CD4-positive, alpha-beta T cell treated with Interleukin-12 subunit alpha and Interleukin-12 subunit beta, for 1 hour (primary cell): ENCODE results near the gene BRF1.
"Not testable (repeated sequence)": the region's sequence is repeated elsewhere in the genome, so short reads cannot be mapped to it uniquely, and the experiment has no call there.

ENCODE experiments used
- DNase-seq: peaks from one replicate; pipeline ENCODE4 v3.0.0-alpha.2; 2020

BRF1 gene

DNA sequence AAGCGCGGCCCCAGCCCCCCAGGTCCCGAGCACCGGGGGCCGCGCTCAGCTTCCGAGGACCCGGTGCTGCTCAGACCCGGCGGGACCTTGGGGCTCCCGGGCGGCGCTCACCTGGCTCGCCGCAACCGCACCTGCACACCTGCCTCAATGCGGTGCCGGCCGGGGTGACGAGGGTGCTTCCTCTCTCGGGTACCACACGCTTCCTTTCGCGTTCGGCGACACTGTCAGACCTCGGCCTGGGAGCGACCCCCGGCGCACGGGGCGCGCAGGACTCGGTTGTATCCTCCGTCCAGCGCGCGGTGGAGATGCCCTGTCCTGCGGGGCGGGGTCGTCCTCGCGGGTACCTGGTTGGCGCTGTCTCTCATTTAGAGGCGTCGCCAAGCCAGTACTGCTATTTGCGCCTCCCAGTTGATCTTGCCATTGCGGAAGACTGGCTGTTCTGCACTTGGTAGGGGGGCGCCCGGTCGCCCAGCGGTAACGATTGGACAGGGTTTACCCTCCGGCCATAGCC is 14.5 kb upstream of the BRF1 start:
- peak; percentile 61 for DNase-seq

DNA sequence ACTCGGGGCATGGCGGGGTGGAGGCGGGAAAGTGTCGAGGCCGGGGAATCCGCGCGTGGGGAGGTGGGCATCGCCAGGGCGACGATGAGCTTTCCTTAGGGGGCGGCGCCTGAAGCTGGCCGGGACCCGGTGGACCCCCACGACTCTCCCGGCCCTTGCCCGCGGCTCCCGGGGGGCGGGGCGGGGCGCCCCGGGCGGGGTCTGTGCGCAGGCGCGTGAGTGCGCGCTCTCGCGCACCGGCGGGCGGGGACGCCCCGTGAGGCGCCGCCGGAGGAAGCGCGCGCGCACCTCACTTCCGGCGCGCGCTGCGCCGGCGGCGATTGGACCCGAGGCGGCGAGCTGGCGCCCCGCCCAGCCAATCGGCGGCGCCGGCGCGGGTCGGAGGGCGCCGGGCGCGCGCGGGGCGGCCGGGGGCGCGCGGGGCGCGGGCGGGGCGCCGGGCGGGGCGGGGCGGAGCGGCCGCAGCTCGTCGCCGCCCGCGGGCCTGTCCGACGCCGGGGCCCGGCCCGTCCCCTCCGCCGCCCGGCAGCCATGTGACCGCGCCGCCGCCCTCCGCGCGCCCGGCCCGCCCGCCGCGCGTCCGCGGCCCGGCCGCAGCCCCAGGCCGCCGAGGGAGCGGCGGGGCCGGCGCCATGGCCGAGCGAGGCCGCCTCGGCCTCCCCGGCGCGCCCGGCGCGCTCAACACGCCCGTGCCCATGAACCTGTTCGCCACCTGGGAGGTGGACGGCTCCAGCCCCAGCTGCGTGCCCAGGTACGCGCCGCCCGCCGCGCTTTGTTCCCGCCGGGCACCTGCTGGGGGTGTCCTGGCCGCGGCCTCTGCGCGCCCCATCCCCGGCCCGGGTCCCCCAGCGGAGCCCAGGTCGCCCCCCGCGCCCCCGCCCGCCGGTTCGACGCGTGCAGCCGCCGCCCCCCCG is 13.7 kb upstream of the BRF1 start, which contains the start of gene PACS2:
TSS of gene PACS2 (plus strand) at position 462 of the 914 bp plus-strand sequence. CDS start at position 633, 171 bp downstream.
- peak; percentile 86 for DNase-seq

DNA sequence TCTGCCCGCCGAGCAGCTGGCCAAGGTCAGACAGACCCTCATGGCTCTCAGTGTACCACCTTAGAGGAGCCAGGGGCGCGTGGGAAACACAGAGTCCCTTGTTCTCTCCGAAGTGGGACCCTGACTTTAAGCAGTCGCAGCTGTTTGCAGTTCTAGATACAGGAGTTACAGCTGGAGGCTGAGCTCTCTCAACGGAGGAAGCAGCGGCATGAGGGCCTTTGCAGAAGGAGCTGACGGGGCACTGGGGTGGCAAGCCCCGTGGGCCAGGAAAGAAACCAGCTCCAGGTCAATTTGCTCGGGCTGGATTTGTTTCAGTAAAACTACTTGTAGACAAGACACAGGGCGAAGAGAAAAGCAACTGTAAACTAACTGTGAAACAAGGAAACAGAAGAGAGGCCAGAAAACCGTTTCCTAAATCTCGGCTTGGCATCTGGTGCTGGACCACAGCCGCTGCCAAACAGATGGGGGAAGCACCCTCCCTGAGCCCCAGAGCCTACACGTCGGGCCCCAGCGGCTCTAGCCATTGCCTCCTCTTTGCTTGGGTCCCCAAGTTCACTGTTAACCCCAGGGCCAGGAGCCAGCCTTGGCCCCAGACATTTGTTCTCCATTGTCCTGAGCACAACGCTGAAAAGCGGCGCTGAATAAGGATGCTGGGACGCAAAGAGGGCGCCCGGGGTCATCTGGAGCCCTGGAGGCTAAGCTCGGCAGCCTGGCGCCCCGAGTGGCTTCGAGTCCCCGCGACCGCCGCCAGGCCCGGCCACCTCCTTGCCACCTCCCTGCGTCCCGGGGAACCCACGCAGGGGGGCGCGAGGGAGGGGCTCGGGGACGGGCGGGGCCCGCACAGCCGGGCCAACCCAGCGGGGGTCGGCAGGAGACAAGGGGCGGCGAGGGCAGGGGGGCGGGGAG is 12.8 kb upstream of the BRF1 start:
- peak; percentile 9 for DNase-seq

- no peak for DNase-seq
These were observed 12.2 kb upstream of the BRF1 start for GRCh38 chr14:105312973-105313372.

- no peak for DNase-seq
These were observed 11.0 kb upstream of the BRF1 start for GRCh38 chr14:105311838-105312237.

DNA sequence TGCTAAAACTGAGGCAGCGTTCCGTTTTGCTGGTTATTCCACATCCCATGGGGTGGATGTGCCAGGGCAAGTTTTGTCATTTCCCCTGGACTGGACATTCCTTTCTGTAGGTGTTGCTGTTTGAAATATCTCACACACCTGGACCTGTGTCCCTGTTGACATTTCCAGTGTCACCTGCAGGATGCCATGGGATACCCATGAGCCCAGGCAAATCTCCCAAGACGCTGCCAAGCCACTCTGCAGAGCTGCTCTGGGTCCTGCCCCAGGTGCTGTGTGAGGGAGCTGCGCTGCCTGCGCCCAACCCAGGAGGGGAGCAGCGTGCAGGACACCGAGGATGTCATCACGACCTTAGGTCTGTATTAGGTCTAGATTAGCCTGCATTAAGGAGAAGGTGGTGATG is 8.6 kb upstream of the BRF1 start:
- DNase-seq = no peak

GRCh38 chr14:105307052-105307727 is 6.4 kb upstream of the BRF1 start:
- DNase-seq = no peak

DNA sequence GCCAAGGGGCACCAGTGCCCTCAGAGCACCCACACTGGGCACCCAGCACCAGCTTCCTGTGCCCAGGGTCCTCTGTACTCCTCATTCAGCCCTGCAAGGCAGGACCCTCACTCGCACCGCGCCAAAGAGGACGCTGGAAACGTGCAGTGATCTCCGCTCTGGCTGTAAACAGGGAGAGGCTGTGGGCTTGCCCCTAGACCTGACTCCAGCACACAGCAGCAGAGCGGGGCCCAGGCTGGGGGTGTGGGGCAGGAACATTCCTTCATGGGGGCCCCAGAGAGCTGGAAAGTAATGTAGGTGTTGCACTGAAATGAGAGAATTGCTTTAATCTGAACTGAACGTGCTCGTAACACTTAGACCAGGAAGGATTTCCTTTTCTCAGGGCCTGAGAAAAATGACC is 5.0 kb upstream of the BRF1 start:
- no peak for DNase-seq

GRCh38 chr14:105305345-105305744 is 4.5 kb upstream of the BRF1 start:
- peak; percentile 16 for DNase-seq

- DNase-seq = no peak
These were observed 3.8 kb upstream of the BRF1 start for GRCh38 chr14:105304565-105304964.

DNA sequence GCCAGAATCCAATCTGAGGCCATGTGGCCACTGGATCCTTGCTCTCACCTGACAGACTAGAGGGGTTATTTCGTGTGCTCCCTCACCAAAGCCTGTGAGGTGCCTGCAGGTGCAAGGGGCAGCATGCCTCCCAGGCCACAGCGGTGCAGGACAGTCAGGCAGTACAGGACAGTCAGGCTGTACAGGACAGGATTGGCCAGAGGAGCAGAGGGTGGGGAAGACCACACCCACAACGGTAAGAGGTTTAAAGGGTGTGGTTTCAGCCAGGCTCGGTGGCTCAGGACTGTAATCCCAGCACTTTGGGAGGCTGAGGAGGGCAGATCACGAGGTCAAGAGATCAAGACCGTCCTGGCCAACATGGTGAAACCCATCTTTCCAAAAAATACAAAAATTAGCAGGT is 3.1 kb upstream of the BRF1 start:
- no peak for DNase-seq

DNA sequence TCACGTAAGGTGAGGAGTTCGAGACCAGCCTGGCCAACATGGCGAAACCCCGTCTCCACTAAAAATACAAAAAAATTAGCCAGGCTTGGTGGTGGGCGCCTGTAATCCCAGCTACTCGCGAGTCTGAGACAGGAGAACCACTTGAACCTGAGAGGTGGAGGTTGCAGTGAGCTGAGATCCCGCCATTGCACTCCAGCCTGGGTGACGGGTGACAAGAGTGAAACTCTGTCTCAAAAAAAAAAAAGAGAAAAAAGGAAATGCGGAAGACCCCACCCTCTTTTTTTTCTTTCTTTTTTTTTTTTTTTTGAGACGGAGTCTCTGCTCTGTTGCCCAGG is 1.1 kb upstream of the BRF1 start:
- DNase-seq = not testable (repeated sequence)

DNA sequence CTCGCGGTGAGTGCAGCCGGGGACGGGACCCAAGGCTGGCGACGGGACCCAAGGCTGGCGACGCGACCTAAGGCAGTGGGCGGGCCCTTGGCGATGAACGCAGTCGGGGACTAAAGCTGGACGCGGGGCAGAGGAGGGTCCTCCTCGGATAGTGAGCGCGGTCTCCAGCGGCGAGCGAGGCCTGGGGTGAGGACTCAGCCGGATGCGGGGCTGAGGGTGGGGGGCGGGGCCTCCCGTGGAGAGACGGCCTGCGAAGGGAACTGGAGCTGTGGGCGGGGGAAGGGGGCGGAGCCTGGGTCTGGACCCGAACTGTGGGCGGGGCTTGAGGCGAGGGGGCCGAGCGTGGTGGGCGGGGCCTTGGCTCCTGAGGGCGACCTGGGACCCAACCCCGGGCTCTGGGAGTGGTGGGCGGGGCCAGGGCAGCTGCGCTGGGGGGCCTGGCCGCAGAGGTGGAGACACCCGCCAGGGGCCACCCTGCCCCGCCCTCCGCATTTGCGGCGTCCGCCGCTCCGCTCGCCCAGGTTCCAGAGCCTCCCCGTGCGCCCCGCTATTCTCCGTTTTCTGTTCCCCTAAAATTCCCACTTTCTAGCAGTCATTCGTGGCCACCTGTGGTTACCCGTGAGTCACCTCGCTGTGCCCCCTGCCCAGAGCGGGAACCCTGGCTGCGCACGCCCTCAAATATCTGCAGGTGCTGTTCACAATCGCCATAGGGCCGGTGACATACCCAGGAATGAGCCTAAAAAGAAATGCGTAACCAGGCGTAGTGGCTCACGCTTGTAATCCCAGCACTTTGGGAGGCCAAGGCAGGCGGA is 508 bp upstream of the BRF1 start:
- DNase-seq = peak; percentile 99

GRCh38 chr14:105299654-105300541 is 903 bp downstream of the BRF1 start:
- DNase-seq = no peak

DNA sequence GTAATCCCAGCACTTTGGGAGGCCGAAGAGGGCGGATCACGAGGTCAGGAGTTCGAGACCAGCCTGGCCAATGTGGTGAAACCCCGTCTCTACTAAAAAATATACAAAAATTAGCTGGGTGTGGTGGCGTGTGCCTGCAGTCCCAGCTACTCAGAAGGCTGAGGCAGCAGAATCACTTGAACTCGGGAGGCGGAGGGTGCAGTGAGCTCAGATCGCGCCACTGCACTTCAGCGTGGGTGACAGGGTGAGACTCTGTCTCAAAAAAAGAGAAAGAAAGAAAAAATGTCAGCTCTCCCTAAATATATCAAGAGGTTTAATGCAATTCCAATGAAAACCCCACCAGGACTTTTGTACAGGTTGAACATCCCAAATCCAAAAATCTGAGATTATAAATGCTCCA is 3.5 kb downstream of the BRF1 start:
- DNase-seq = not testable (repeated sequence)

- DNase-seq = peak; percentile 72
These were observed 6.6 kb downstream of the BRF1 start for GRCh38 chr14:105294142-105294597.

DNA sequence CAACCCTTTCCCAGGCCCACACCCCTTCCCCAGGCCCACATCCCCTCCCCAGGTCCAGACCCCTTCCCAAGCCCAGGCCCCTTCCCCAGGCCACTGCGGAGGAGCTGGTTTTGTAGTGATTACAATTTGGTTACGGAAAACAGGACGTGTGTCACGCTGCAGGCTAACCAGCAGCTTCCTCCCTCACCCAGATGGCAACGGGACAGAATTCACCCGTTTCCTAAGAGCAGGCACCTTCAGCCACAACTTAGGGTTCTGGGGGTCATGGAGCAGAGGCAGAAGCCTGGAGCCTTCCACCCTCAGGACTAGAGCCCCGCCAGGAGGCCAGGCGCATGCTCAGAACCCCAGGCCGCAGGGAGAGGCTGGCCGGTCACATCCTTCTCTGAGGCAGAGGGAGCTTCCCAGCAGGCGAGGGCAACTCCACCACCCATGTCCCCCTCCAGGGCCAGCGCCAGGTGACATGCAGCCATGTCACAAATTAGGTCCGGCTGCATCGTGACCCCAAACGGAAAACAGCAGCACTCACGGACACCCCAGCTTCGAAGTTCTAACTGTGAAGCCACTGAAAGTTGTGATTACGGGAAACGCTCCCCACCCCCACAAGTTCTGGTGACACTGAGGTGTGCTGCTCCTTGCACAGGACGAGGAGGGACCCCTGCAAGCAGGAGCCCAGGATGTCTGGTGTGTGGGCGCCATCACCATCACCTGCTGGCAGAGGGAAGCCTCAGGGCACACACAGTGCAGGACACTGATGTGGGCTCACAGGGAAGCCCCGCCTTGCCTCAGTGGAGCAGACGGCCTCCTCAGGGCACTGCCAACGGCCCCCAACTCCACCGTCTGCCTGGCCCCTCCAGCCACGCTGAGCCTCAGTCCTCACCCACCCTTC is 7.7 kb downstream of the BRF1 start:
- DNase-seq = peak; percentile 26

- DNase-seq = peak; percentile 28
These were observed 10.0 kb downstream of the BRF1 start for GRCh38 chr14:105290621-105291346.

DNA sequence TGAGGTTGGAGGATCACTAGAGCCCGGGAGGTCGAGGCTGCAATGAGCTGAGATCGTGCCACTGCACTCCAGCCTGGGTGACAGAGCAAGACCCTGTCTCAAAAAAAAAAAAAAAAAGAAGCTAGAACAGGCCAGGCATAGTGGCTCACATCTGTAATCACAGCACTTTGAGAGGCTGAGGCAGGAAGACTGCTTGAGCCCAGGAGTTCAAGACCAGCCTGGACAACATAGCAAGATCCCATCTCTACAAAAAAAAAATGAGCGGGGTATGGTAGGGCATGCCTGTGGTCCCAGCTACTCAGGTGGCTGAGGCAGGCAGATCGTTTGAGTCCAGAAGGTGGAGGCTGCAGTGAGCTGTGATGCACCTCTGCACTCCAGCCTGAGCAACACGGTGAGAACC is 11.9 kb downstream of the BRF1 start:
- not testable (repeated sequence) for DNase-seq
